IMR-90 (cell line): Measurements from ENCODE around the gene DYNLL2.

ENCODE experiments used
- CHD1 ChIP-seq: IDR thresholded peaks from 2 replicates; pipeline ENCODE4 v1.6.1; 2012; ENCODE audit warnings: low read depth, low read length, improper control_type of control experiment
- CTCF ChIP-seq: conservative IDR thresholded peaks from 2 replicates; pipeline ENCODE4 v1.5.1; 2012; ENCODE audit warnings: mild to moderate bottlenecking, low read depth, low read length, improper control_type of control experiment
- MAFK ChIP-seq: IDR thresholded peaks from 2 replicates; pipeline ENCODE4 v1.6.1; 2012; ENCODE audit warnings: low read depth, low read length, improper control_type of control experiment
- MXI1 ChIP-seq: IDR thresholded peaks from 2 replicates; pipeline ENCODE4 v1.6.1; 2012; ENCODE audit warnings: low read depth, mild to moderate bottlenecking, low read length, moderate library complexity, borderline replicate concordance
- POLR2A ChIP-seq: IDR thresholded peaks from 2 replicates; pipeline ENCODE4 v1.6.1; 2012; ENCODE audit warnings: mild to moderate bottlenecking, low read depth, low read length
- RFX5 ChIP-seq: IDR thresholded peaks from 2 replicates; pipeline ENCODE4 v1.8.0; 2012; ENCODE audit warnings: low read depth, mild to moderate bottlenecking, low read length, moderate library complexity
- USF2 ChIP-seq: fragments of 150-350 bp; IDR thresholded peaks from 2 replicates; pipeline ENCODE4 v1.6.1; 2017; ENCODE audit warnings: mild to moderate bottlenecking, antibody characterized with exemption, low read length, low read depth

DNA sequence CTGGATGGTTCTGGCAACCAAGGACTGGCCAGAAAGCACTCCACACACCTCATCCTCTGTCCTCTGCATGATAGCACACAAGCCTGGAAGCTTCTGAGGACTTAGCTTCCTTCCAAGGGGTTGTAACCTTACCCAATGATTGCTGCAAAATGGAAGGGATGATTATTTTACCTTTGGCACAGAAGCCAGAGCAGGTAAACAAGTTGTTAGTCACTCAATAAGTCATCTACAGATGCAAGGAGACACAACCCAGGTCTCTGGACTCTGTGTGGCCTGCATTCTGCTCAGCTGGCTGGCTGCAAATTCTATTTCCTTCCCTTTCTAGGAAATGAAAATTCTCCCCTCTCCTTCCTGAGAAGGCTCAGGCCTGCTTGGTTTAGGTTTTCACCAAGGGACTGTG lies 26.7 kb upstream of the DYNLL2 start:
- no peak for TF ChIP-seq POLR2A
- no peak for TF ChIP-seq CTCF
- no peak for TF ChIP-seq CHD1
- TF ChIP-seq USF2: no peak
- no peak for TF ChIP-seq MAFK
- no peak for TF ChIP-seq MXI1
- no peak for TF ChIP-seq RFX5
